Hepatocyte (in vitro differentiated cells): Measurements from ENCODE around the gene ATP8A2.

Source experiments
- EZH2 ChIP-seq: fragments of 200-600 bp; sonication (generic); IDR thresholded peaks from 2 replicates; pipeline ENCODE4 v1.6.1; 2016; ENCODE audit warnings: antibody characterized with exemption, mild to moderate bottlenecking, borderline replicate concordance
- EZH2phosphoT487 ChIP-seq: fragments of 200-600 bp; sonication (generic); IDR thresholded peaks from one replicate; pipeline ENCODE4 v1.6.1; 2018; ENCODE audit warnings: antibody characterized with exemption, mild to moderate bottlenecking, low read depth, moderate library complexity; ENCODE audit not compliant: unreplicated experiment, severe bottlenecking
- TF ChIP-seq, protein P1 (sequence below): fragments of 200-600 bp; sonication (generic); IDR thresholded peaks from 2 replicates; pipeline ENCODE4 v1.5.1; 2016; ENCODE audit warnings: antibody characterized with exemption, mild to moderate bottlenecking; ENCODE audit not compliant: poor library complexity

DNA sequence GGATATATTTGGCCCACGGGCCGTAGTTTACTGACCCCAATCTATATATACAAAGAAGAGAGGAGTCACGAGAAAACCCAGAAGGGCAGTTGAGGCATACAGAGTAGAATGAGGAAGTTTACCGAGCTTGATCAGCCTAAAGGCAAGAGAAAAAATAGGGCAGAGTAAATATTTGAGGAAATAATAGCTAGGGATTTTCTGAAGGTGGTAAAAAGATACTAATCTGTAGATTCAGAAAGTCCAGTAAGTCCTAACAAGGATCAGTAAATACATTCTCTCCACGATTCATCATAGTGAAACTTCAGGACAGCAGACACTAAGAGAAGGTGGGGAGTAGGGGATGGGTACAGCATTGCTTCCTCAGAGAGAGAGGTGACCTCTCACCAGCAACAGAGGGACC, 248.1 kb downstream of the ATP8A2 start:
- TF ChIP-seq, protein P1, sequence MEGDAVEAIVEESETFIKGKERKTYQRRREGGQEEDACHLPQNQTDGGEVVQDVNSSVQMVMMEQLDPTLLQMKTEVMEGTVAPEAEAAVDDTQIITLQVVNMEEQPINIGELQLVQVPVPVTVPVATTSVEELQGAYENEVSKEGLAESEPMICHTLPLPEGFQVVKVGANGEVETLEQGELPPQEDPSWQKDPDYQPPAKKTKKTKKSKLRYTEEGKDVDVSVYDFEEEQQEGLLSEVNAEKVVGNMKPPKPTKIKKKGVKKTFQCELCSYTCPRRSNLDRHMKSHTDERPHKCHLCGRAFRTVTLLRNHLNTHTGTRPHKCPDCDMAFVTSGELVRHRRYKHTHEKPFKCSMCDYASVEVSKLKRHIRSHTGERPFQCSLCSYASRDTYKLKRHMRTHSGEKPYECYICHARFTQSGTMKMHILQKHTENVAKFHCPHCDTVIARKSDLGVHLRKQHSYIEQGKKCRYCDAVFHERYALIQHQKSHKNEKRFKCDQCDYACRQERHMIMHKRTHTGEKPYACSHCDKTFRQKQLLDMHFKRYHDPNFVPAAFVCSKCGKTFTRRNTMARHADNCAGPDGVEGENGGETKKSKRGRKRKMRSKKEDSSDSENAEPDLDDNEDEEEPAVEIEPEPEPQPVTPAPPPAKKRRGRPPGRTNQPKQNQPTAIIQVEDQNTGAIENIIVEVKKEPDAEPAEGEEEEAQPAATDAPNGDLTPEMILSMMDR, result no peak
- no peak for TF ChIP-seq EZH2
- TF ChIP-seq EZH2phosphoT487, result peak; percentile 46
